ENCODE data around the gene ARL6.

The ARL6 gene, protein sequence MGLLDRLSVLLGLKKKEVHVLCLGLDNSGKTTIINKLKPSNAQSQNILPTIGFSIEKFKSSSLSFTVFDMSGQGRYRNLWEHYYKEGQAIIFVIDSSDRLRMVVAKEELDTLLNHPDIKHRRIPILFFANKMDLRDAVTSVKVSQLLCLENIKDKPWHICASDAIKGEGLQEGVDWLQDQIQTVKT

DNA sequence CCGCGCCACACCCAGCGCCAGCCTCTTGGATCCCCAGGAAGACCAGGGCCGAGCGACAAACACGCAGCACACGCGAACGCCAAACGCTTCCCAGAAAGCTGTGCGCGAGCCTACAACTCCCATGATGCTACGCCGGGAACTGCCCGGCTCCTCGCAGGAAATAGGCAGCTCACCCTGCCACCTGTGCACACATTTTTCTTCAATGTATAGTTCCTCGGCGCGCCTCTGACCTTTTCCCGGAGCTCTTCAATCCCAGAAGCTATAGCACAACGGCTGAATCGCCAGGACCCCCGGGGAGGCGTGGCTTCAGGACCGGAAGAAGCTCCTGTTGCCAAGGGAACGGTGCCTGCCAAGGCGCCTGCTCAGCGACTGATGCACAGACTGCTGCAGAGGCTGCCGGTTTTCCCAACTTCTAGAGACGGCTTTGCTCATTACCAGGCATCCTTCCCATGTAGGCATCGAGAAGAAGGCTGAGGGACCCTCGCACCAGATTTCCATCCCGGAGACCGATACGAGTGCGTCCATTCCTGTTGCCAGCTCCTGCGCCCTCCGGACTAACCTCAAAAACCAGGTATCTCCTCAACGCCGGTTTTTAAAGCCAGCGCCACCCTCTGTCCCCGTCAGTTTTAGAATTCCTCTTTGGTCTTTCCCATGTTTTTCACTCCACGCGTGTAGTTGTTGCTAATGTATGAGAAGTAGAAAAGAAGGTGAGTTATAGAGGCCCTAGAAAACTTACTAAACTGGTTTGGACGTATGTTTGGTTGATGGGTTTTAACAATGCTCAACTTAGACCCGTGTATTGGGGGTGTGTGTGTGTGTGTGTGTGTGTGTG lies at the start of gene ARL6:
Gene ARL6 (plus strand): TSS at position 352 of the 832 bp plus-strand sequence. CDS start 3,350 bp downstream, outside the sequence.
- peak within 1 kb of the TSS; percentile 79 for H3K27ac ChIP-seq (ENCODE audit: low read depth, low read length)
- no peaks in the 10 kb centered on the region for H3K27me3 ChIP-seq (ENCODE audit: control insufficient read depth, insufficient read depth, low read length)
- H3K9ac ChIP-seq (ENCODE audit: low read depth, low read length) = peak within 1 kb of the TSS; percentile 50
- peak within 1 kb of the TSS; percentile 100 for H3K4me3 ChIP-seq (ENCODE audit: low read depth, low read length)
- peaks cover 15% of the 10 kb centered on the region for H3K36me3 ChIP-seq (ENCODE audit: control insufficient read depth, insufficient read depth, low read length)
- peaks cover 25% of the 10 kb centered on the region for H3K4me1 ChIP-seq (ENCODE audit: control insufficient read depth, insufficient read depth, low read length)
- H3K9me3 ChIP-seq (ENCODE audit: control insufficient read depth, insufficient read depth, low read length) = no peaks in the 10 kb centered on the region

DNA sequence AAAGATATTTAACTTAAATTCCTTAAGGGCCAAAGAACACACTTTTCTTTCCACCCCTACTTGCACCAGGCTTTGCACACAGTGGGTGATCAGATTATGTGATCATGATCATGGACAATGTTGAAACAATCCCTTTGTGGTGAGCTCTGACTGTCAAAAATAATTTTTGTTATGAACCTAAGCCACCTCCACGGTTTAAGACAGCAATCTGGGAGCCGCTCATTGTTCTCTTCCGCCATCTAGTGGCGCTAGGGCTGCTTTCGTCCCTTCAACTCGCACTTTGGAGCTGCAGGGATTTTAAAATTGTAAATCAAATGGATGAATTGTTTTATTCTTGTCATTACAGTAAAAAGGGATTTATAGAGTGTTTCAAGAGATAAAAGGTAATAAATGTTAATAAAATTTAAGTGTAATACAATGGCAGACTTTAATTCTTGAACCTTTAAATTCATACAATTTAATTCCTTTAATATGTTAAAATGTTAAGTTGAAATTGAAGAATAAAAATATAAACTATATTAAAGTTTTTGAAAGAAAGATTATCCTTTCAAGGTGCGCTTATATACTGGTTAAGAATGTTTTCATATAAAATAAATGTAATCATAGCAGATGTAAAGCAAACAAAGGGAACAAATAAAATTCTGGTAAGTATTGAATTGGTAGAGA lies 45.3 kb upstream of the ARL6 start:
- H3K27me3 ChIP-seq (ENCODE audit: control insufficient read depth, insufficient read depth, low read length) = no peaks in the 10 kb centered on the region
- H3K27ac ChIP-seq (ENCODE audit: low read depth, low read length) = no peak overlapping the region
- H3K36me3 ChIP-seq (ENCODE audit: control insufficient read depth, insufficient read depth, low read length) = no peaks in the 10 kb centered on the region
- no peak overlapping the region for H3K9ac ChIP-seq (ENCODE audit: low read depth, low read length)
- H3K4me1 ChIP-seq (ENCODE audit: control insufficient read depth, insufficient read depth, low read length) = peaks cover 16% of the 10 kb centered on the region
- H3K4me3 ChIP-seq (ENCODE audit: low read depth, low read length) = no peak overlapping the region
- no peaks in the 10 kb centered on the region for H3K9me3 ChIP-seq (ENCODE audit: control insufficient read depth, insufficient read depth, low read length)

DNA sequence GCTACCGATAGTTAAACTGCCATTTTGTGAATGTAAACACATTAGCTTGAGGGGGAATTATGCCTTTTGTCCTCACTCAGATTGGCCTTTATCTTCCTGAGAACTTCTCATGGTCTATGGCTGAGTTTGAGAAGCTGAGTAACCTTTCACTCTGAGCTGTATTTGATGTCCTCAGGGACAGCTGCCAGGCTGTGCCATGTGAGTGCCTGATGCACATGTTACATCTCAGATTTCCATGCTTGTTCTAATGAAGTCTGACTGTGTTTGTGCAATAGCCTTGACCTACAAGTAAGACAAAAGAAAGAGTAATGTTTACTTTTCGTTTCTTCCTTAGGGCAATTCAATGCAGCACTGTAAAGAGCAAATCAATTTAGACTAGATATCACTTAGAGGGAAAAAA lies 44.1 kb upstream of the ARL6 start:
- H3K9me3 ChIP-seq (ENCODE audit: control insufficient read depth, insufficient read depth, low read length) = no peaks in the 10 kb centered on the region
- H3K36me3 ChIP-seq (ENCODE audit: control insufficient read depth, insufficient read depth, low read length) = no peaks in the 10 kb centered on the region
- no peak overlapping the region for H3K9ac ChIP-seq (ENCODE audit: low read depth, low read length)
- H3K27ac ChIP-seq (ENCODE audit: low read depth, low read length) = no peak overlapping the region
- H3K4me3 ChIP-seq (ENCODE audit: low read depth, low read length) = no peak overlapping the region
- H3K4me1 ChIP-seq (ENCODE audit: control insufficient read depth, insufficient read depth, low read length) = peaks cover 16% of the 10 kb centered on the region
- H3K27me3 ChIP-seq (ENCODE audit: control insufficient read depth, insufficient read depth, low read length) = no peaks in the 10 kb centered on the region

DNA sequence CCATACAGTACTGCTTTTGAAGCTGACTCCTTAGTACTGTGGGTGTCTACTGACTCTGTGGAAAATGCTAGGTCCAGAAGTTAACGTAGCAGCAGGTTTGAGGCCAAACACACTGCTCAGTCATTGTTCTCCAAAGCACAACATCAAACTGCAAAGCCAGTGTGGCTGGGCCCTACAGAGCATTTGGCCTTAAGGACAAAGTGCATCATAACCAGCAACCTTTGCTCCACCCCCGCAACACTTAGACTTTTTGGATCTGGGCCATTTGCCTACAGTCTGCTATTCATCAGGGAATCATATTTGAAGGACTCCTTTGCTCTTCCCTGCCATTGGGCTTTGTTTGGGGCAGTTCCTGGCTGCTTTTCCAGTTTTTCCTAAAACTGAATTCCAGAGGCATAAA lies 43.1 kb upstream of the ARL6 start:
- H3K4me3 ChIP-seq (ENCODE audit: low read depth, low read length) = no peak overlapping the region
- H3K9me3 ChIP-seq (ENCODE audit: control insufficient read depth, insufficient read depth, low read length) = no peaks in the 10 kb centered on the region
- H3K9ac ChIP-seq (ENCODE audit: low read depth, low read length) = no peak overlapping the region
- peaks cover 16% of the 10 kb centered on the region for H3K4me1 ChIP-seq (ENCODE audit: control insufficient read depth, insufficient read depth, low read length)
- no peaks in the 10 kb centered on the region for H3K36me3 ChIP-seq (ENCODE audit: control insufficient read depth, insufficient read depth, low read length)
- no peaks in the 10 kb centered on the region for H3K27me3 ChIP-seq (ENCODE audit: control insufficient read depth, insufficient read depth, low read length)
- H3K27ac ChIP-seq (ENCODE audit: low read depth, low read length) = no peak overlapping the region

DNA sequence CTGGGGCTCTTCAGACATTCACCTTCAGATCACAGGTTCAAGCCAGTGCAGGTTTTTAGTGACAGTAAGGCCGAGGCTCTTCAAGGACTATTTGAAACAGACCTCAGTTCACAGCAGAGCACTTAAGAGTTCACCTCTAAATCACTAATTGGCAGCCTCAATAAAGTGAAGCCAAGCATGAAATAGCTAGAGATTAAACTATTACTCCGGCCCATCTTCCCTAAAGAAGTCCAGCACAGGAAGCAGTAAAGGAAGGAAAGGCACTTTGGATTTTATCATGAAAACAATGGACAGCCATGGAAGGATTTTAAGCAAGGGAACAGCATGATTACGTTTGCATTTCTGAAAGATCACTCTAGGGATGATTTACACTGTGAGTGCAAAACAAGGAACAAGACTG lies 27.6 kb upstream of the ARL6 start:
- H3K9ac ChIP-seq (ENCODE audit: low read depth, low read length) = no peak overlapping the region
- H3K9me3 ChIP-seq (ENCODE audit: control insufficient read depth, insufficient read depth, low read length) = no peaks in the 10 kb centered on the region
- H3K4me3 ChIP-seq (ENCODE audit: low read depth, low read length) = no peak overlapping the region
- H3K36me3 ChIP-seq (ENCODE audit: control insufficient read depth, insufficient read depth, low read length) = no peaks in the 10 kb centered on the region
- H3K27ac ChIP-seq (ENCODE audit: low read depth, low read length) = no peak overlapping the region
- no peaks in the 10 kb centered on the region for H3K27me3 ChIP-seq (ENCODE audit: control insufficient read depth, insufficient read depth, low read length)
- H3K4me1 ChIP-seq (ENCODE audit: control insufficient read depth, insufficient read depth, low read length) = peaks cover 5% of the 10 kb centered on the region; the same call in 1 of the 2 replicates

DNA sequence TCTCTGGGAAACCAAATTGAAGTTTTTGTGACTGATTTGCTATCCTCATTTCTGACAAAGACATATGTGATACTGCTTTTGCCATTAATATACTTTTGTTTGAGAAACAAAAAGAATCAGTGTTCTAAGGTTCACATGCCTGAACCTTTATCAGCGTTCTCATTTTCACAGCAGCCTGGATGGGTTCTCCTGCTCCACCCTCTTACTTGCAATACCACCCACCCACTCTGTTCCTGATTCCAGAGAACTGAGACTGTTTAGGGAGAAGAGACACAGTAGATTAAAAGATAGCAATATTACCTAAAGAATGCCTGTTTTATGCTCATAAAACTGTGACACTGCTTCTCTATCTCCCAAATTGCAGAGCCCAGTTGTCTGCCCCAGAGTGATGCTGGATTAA lies 25.8 kb upstream of the ARL6 start:
- Histone ChIP-seq H3K36me3 (ENCODE audit: control insufficient read depth, insufficient read depth, low read length) (no peaks in the 10 kb centered on the region), H3K4me3 (ENCODE audit: low read depth, low read length) (no peak overlapping the region), H3K9me3 (ENCODE audit: control insufficient read depth, insufficient read depth, low read length) (no peaks in the 10 kb centered on the region), H3K9ac (ENCODE audit: low read depth, low read length) (no peak overlapping the region), H3K4me1 (ENCODE audit: control insufficient read depth, insufficient read depth, low read length) (peaks cover 5% of the 10 kb centered on the region; the same call in 1 of the 2 replicates), H3K27me3 (ENCODE audit: control insufficient read depth, insufficient read depth, low read length) (no peaks in the 10 kb centered on the region), H3K27ac (ENCODE audit: low read depth, low read length) (no peak overlapping the region)

DNA sequence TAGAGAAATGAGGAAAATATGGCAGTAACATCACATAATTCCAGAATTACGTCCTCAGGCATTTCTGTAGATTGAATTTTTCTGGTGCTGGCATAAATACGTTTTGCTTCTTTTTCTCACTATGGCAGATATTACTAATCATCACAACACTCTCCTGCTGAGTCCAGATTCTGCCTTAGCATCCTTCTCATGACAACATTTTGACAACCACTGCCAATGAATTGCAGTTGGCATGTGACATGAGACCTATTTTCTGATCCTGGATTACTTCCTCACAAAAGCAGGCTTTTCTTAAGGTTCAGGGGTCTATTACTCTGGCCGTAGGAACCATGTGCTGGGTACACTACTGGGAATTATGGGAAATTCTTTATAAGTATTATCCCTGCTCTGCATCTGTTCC lies 22.5 kb upstream of the ARL6 start:
- Histone ChIP-seq H3K27me3 (ENCODE audit: control insufficient read depth, insufficient read depth, low read length) (no peaks in the 10 kb centered on the region), H3K27ac (ENCODE audit: low read depth, low read length) (no peak overlapping the region), H3K9ac (ENCODE audit: low read depth, low read length) (no peak overlapping the region), H3K36me3 (ENCODE audit: control insufficient read depth, insufficient read depth, low read length) (no peaks in the 10 kb centered on the region), H3K9me3 (ENCODE audit: control insufficient read depth, insufficient read depth, low read length) (no peaks in the 10 kb centered on the region), H3K4me1 (ENCODE audit: control insufficient read depth, insufficient read depth, low read length) (peaks cover 15% of the 10 kb centered on the region; the same call in 1 of the 2 replicates), H3K4me3 (ENCODE audit: low read depth, low read length) (no peak overlapping the region)

DNA sequence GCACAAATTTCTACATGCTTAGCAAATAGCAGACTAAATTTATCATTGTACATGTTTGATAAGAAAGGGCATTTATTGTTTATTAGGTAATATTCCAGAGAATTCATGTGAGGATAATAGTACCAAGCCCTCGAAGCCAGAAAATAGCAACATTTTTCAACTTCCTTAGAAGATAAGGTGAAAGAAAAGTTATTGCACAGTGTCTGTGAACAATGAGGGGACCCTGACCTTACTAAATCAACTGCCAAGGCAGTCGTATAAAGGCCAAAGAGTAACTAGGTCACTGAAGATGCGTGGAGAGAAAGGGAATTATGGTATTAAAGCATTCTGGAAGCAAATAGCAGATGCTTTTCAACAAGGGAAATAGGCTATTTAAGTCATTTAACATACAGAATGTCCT lies 20.3 kb upstream of the ARL6 start:
- Histone ChIP-seq H3K9ac (ENCODE audit: low read depth, low read length) (no peak overlapping the region), H3K4me3 (ENCODE audit: low read depth, low read length) (no peak overlapping the region), H3K4me1 (ENCODE audit: control insufficient read depth, insufficient read depth, low read length) (peaks cover 20% of the 10 kb centered on the region), H3K27ac (ENCODE audit: low read depth, low read length) (no peak overlapping the region), H3K36me3 (ENCODE audit: control insufficient read depth, insufficient read depth, low read length) (no peaks in the 10 kb centered on the region), H3K27me3 (ENCODE audit: control insufficient read depth, insufficient read depth, low read length) (no peaks in the 10 kb centered on the region), H3K9me3 (ENCODE audit: control insufficient read depth, insufficient read depth, low read length) (no peaks in the 10 kb centered on the region)

DNA sequence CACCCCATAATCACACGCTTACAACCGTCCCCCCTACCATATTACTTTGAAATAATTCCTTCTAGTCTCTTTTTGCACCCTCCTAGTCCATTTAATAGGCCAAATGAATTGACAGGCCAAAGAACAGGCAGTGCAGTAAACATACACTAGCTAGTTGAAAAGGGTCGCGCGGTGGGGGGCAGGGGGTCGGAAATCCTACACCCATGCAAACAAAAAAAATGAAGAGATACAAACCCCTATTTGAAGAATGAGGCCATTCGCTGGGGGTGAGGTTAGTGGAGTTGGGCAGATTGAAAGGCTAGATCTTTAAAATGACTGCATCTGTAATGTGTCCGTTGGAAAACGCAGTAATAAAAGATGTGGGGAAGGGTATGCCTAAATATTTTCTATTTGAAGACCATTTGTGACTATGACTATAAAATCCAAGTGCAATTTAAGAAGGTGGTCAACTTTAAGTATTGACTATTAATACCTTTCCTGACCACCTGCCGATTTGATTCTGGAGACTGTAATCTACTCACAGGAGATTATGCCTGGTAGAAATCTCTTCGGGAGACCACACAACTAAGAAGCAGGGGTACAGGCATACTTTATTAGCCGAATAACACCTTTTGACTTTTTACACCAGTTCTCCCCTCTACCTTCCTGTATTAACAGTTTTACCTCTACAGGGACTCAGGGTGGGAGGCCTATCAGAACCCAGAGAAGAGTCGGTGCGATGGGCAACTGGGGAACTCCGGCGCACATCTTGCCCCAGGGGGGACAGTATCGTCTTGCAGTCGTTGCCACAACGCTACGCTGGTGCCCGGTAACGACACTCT lies 762 bp upstream of the ARL6 start:
- no peaks in the 10 kb centered on the region for H3K27me3 ChIP-seq (ENCODE audit: control insufficient read depth, insufficient read depth, low read length)
- peaks cover 25% of the 10 kb centered on the region for H3K4me1 ChIP-seq (ENCODE audit: control insufficient read depth, insufficient read depth, low read length)
- peak overlapping the region; percentile 50 for H3K9ac ChIP-seq (ENCODE audit: low read depth, low read length)
- H3K4me3 ChIP-seq (ENCODE audit: low read depth, low read length) = peak overlapping the region; percentile 100
- peak overlapping the region; percentile 79 for H3K27ac ChIP-seq (ENCODE audit: low read depth, low read length)
- no peaks in the 10 kb centered on the region for H3K9me3 ChIP-seq (ENCODE audit: control insufficient read depth, insufficient read depth, low read length)
- peaks cover 9% of the 10 kb centered on the region; the same call in 1 of the 2 replicates for H3K36me3 ChIP-seq (ENCODE audit: control insufficient read depth, insufficient read depth, low read length)

DNA sequence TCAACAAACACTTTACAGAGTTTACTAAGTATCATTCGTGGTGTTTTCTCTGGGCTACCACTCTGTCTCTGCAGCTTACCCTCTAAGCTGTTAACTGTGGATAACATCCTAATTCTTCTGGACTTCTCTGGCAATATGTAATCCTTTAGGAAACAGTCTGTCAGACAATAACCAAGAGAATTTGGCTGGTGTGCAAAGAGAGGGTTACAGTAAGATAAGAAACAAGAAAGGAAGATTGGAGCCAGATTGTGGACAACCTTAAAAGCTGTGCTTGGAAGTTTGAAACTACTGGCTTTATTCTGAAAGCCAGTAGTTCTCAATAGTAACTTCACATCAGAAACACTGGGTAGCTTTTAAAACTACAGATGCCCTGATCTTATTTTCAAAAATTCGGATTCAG lies 778 bp downstream of the ARL6 start:
- Histone ChIP-seq H3K9ac (ENCODE audit: low read depth, low read length) (no peak overlapping the region), H3K4me1 (ENCODE audit: control insufficient read depth, insufficient read depth, low read length) (peaks cover 25% of the 10 kb centered on the region), H3K4me3 (ENCODE audit: low read depth, low read length) (peak overlapping the region; percentile 100), H3K9me3 (ENCODE audit: control insufficient read depth, insufficient read depth, low read length) (no peaks in the 10 kb centered on the region), H3K36me3 (ENCODE audit: control insufficient read depth, insufficient read depth, low read length) (peaks cover 20% of the 10 kb centered on the region), H3K27me3 (ENCODE audit: control insufficient read depth, insufficient read depth, low read length) (no peaks in the 10 kb centered on the region), H3K27ac (ENCODE audit: low read depth, low read length) (no peak overlapping the region)
